ENCODE measurements around the gene DNAAF5.
"Not testable (repeated sequence)": the region's sequence is repeated elsewhere in the genome, so short reads cannot be mapped to it uniquely, and the experiment has no call there.

DNAAF5 gene

GRCh38 chr7:781186-781849, 54.8 kb downstream of the DNAAF5 start:
- Mint-ChIP-seq H3K36me3 (ENCODE audit: low read depth) (peaks cover 93% of the 10 kb centered on the region), H3K9me3 (no peaks in the 10 kb centered on the region), H3K27me3 (no peaks in the 10 kb centered on the region), H3K27ac (no peak overlapping the region), H3K4me3 (no peak overlapping the region), H3K4me1 (ENCODE audit: low read depth) (no peaks in the 10 kb centered on the region)
- no peak for DNase-seq

DNA sequence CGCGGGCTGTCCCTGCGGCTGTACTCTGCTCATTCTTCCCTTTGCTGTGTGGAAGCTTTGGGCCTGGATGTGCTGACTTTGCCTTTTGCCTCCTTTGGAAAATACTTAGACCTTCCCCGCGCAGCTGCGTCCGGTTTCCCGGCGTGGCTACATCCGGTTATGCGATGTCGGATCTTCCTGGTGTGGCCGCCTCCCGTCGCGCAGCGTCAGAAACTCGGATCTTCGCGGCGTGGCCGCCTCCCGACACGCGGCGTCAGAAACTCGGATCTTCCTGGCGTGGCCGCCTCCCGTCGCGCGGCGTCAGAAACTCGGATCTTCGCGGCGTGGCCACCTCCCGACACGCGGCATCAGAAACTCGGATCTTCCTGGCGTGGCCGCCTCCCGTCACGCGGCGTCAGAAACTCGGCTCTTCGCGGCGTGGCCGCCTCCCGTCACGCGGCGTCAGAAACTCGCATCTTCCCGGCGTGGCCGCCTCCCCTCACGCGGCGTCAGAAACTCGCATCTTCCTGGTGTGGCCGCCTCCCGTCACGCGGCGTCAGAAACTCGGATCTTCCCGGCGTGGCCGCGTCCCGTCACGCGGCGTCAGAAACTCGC, 55.5 kb downstream of the DNAAF5 start:
- no peak overlapping the region for H3K4me3 Mint-ChIP-seq
- DNase-seq: no peak
- H3K9me3 Mint-ChIP-seq: no peaks in the 10 kb centered on the region
- H3K36me3 Mint-ChIP-seq (ENCODE audit: low read depth): peaks cover 86% of the 10 kb centered on the region
- H3K27me3 Mint-ChIP-seq: no peaks in the 10 kb centered on the region
- H3K4me1 Mint-ChIP-seq (ENCODE audit: low read depth): no peaks in the 10 kb centered on the region
- no peak overlapping the region for H3K27ac Mint-ChIP-seq

DNA sequence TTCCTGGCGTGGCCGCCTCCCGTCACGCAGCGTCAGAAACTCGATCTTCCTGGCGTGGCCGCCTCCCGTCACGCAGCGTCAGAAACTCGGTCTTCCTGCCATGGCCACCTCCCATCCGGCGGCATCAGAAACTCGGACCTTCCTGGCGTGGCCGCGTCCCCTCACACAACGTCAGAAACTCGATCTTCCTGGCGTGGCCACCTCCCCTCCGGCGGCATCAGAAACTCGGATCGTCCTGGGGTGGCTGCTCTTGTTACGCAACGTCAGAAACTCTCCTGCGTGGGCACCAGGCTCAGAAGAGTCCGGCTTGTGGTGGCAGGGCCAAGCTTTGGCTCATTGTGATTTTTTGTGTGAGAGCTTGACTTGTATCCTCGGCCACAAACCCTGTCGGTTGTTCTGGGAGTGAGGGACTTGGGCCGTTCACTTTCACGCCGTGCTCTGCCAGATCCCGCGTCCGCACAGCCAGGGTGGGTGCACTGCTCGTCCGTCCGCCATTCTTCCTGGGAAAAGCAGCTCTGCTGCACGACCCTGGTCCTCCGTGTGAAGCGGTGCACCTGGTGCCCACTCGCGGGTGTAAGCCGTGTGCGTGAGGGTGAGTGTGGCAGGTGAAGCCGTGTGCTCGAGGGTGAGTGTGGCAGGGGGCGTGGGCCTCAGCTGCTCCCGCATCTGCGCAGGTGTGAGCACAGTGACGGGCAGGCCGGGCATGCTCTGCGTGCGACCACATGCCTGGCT, 56.4 kb downstream of the DNAAF5 start:
- H3K36me3 Mint-ChIP-seq (ENCODE audit: low read depth): peaks cover 84% of the 10 kb centered on the region

GRCh38 chr7:783556-784490, 57.3 kb downstream of the DNAAF5 start:
- no peak for DNase-seq
- no peaks in the 10 kb centered on the region for H3K4me1 Mint-ChIP-seq (ENCODE audit: low read depth)
- no peak overlapping the region for H3K4me3 Mint-ChIP-seq
- H3K9me3 Mint-ChIP-seq: no peaks in the 10 kb centered on the region
- no peaks in the 10 kb centered on the region for H3K27me3 Mint-ChIP-seq
- H3K27ac Mint-ChIP-seq: peak overlapping the region; percentile 67
- peaks cover 85% of the 10 kb centered on the region for H3K36me3 Mint-ChIP-seq (ENCODE audit: low read depth)

More for the DNA sequence above, 56.4 kb downstream of the DNAAF5 start:
- Mint-ChIP-seq H3K27ac (no peak overlapping the region), H3K27me3 (no peaks in the 10 kb centered on the region), H3K4me3 (no peak overlapping the region), H3K4me1 (ENCODE audit: low read depth) (no peaks in the 10 kb centered on the region), H3K9me3 (no peaks in the 10 kb centered on the region)
- no peak for DNase-seq

DNA sequence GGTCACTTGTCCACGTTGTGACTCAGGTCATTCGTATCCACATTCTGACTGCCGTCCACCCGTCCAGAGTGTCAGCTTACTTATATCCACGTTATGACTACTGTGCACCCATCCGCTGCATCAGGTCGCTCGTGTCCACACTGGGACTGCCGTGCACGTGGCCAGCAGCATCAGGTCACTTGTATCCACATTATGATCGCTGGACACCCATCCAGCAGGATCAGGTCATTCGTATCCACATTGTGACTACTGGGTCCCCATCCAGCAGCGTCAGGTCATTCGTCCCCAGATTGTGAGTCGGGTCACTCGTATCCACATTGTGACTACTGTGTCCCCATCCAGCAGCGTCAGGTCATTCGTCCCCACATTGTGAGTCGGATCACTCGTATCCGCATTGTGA, 58.5 kb downstream of the DNAAF5 start:
- H3K9me3 Mint-ChIP-seq: peaks cover 3% of the 10 kb centered on the region
- H3K27me3 Mint-ChIP-seq: no peaks in the 10 kb centered on the region
- no peak overlapping the region for H3K27ac Mint-ChIP-seq
- no peak overlapping the region for H3K4me3 Mint-ChIP-seq
- DNase-seq: no peak
- H3K4me1 Mint-ChIP-seq (ENCODE audit: low read depth): no peaks in the 10 kb centered on the region
- peaks cover 87% of the 10 kb centered on the region for H3K36me3 Mint-ChIP-seq (ENCODE audit: low read depth)

GRCh38 chr7:785416-785815, 58.9 kb downstream of the DNAAF5 start:
- peaks cover 3% of the 10 kb centered on the region for H3K9me3 Mint-ChIP-seq
- H3K36me3 Mint-ChIP-seq (ENCODE audit: low read depth): peaks cover 86% of the 10 kb centered on the region
- H3K4me1 Mint-ChIP-seq (ENCODE audit: low read depth): no peaks in the 10 kb centered on the region
- H3K27me3 Mint-ChIP-seq: no peaks in the 10 kb centered on the region
- H3K4me3 Mint-ChIP-seq: no peak overlapping the region
- H3K27ac Mint-ChIP-seq: no peak overlapping the region
- DNase-seq: no peak

DNA sequence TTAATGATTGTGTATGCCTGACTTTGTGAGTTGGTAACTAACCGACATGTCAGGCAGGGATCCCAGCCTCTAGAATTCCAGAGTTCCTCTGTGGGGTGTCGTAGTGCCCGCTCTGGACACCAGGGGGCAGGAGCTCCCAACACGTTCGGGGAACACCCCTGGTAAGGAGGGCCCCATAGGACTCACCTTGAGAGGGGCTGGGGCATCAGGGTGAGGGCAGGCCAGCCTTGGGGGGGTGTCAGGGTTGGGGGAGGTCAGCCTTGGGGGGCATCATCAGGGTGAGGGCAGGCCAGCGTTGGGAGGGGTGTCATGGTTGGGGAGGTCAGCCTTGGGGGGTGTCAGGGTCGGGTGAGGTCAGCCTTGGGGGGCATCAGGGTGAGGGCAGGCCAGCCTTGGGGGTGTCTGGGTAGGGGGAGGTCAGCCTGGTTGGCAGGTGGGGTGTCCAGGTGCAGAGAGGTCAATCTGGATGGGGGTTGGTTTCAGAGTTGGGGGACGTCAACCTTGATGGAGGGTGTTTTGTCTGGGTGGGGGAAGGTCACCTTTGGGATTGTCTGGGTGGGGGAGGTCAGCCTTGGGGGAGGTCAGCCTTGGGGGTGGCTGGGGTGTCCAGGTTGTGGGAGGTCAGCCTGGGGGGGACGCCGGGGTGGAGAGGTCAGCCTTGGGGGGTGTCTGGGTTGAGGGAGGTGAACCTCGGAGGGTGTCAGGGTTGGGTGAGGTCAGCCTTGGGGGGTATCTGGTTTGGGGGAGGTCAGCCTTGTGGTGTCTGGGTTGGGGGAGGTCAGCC, 60.2 kb downstream of the DNAAF5 start:
- H3K4me1 Mint-ChIP-seq (ENCODE audit: low read depth): no peaks in the 10 kb centered on the region
- peaks cover 73% of the 10 kb centered on the region for H3K36me3 Mint-ChIP-seq (ENCODE audit: low read depth)
- DNase-seq: peak; percentile 81
- no peak overlapping the region for H3K4me3 Mint-ChIP-seq
- H3K27ac Mint-ChIP-seq: no peak overlapping the region
- H3K9me3 Mint-ChIP-seq: peaks cover 3% of the 10 kb centered on the region
- H3K27me3 Mint-ChIP-seq: no peaks in the 10 kb centered on the region

DNA sequence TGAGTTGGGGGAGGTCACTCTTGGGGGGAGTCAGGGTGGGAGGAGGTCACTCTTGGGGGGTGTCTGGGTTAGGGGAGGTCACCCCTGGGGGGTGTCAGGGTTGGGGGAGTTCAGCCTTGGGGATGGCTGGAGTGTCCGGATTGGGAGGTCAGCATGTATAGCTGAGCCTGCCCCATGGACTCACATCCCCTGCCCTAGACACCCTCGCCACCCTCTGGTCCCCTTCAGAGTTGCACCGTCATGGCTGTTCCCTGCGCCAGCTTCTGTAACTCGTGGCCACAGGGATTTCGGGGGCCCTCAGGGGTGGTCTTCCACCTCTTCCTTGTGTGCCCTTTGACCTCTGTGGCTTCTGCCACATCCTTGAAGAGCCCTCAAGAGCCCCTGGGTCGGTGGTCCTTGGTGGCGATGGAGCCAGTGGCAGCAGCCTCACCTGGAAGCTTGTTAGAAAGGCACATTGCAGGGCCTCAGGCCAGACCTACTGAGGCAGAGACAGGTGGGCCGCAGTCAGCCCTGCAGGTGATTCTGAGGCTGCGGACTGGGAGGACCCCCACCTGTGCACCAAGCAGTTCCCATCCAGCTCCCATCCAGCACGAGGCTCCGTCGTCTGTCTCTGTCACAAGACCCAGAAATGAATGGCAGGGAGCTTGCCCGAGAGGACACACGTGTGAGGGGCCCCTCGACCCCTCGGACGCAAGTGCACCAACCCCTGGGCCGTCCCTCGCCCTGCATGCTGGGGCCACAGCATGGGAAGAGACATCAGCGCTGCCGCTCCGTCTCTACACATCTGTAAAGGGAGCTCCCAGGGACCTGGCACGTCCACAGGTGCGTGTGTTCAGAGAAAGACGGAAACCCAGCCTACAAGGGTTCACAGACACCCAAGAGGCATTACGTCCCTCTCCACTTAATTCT, 61.1 kb downstream of the DNAAF5 start:
- DNase-seq: no peak
- Mint-ChIP-seq H3K27me3 (no peaks in the 10 kb centered on the region), H3K36me3 (ENCODE audit: low read depth) (peaks cover 67% of the 10 kb centered on the region), H3K27ac (no peak overlapping the region), H3K4me3 (no peak overlapping the region), H3K9me3 (peaks cover 3% of the 10 kb centered on the region), H3K4me1 (ENCODE audit: low read depth) (no peaks in the 10 kb centered on the region)

DNA sequence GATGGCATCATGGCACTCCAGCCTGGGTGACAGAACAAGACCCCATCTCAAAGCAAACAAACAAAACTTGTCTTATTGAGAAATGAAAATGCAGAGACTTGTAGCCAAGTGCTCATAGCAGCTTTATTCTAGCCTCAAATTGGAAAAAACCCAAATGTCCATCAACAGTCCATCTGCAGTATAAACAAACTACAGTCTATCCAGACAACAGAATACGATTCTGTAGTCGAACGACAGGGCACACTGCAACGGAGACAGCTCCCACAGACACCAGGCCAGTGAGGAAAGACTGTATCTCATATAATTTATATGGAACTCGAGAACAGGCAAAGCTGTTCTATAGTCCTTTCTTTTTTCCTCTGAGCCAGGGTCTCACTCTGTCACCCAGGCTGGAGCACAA, 65.0 kb downstream of the DNAAF5 start:
- no peak for DNase-seq
- H3K9me3 Mint-ChIP-seq: peaks cover 3% of the 10 kb centered on the region
- no peaks in the 10 kb centered on the region for H3K27me3 Mint-ChIP-seq
- peaks cover 37% of the 10 kb centered on the region for H3K36me3 Mint-ChIP-seq (ENCODE audit: low read depth)
- no peaks in the 10 kb centered on the region for H3K4me1 Mint-ChIP-seq (ENCODE audit: low read depth)
- no peak overlapping the region for H3K27ac Mint-ChIP-seq
- H3K4me3 Mint-ChIP-seq: no peak overlapping the region

- H3K27ac Mint-ChIP-seq: no peak overlapping the region
- H3K9me3 Mint-ChIP-seq: peaks cover 2% of the 10 kb centered on the region
- H3K4me3 Mint-ChIP-seq: no peak overlapping the region
- no peak for DNase-seq
- no peaks in the 10 kb centered on the region for H3K27me3 Mint-ChIP-seq
- peaks cover 26% of the 10 kb centered on the region for H3K36me3 Mint-ChIP-seq (ENCODE audit: low read depth)
- H3K4me1 Mint-ChIP-seq (ENCODE audit: low read depth): no peaks in the 10 kb centered on the region
Observed at GRCh38 chr7:794207-794606, 67.7 kb downstream of the DNAAF5 start.

GRCh38 chr7:794671-795329, 68.3 kb downstream of the DNAAF5 start:
- H3K27me3 Mint-ChIP-seq: no peaks in the 10 kb centered on the region
- H3K9me3 Mint-ChIP-seq: no peaks in the 10 kb centered on the region
- H3K4me1 Mint-ChIP-seq (ENCODE audit: low read depth): no peaks in the 10 kb centered on the region
- DNase-seq: no peak
- no peak overlapping the region for H3K4me3 Mint-ChIP-seq
- peaks cover 21% of the 10 kb centered on the region for H3K36me3 Mint-ChIP-seq (ENCODE audit: low read depth)
- no peak overlapping the region for H3K27ac Mint-ChIP-seq

GRCh38 chr7:796434-797169, 70.1 kb downstream of the DNAAF5 start:
- peaks cover 16% of the 10 kb centered on the region for H3K36me3 Mint-ChIP-seq (ENCODE audit: low read depth)
- not testable (repeated sequence) for H3K4me1 Mint-ChIP-seq (ENCODE audit: low read depth); H3K27me3 Mint-ChIP-seq; DNase-seq; H3K9me3 Mint-ChIP-seq; H3K4me3 Mint-ChIP-seq; H3K27ac Mint-ChIP-seq

Measured in activated T-cell treated with anti-CD3 and anti-CD28 coated beads, Interleukin-2, amount 50 U/mL, for 24 hours (primary cell).